IMR-90 (cell line): ENCODE data around the gene TRIM38. TPM values are rescaled to one million over a fixed set of nuclear protein-coding genes. Genes with fewer than 3 reads are reported as not detected.

ENCODE experiments used
- ATAC-seq: fragments of 200-7000 bp; cut with Tn5 transposase; 2 replicates; pipeline ENCODE4 v1.9.1; 2020; ENCODE audit warnings: low read depth, mild to moderate bottlenecking, moderate library complexity
- BruUV-seq: library from RNA; stranded (reverse); fragments of 400-500 nt; replicated peaks from 2 replicates; lab custom pipeline; 2021; lab: Mats Ljungman, UMichigan
- CTCF ChIA-PET: fragments of 300-600 bp; formaldehyde crosslinking; extraction: SDS; loops from one replicate; lab custom pipeline; 2021; ENCODE audit warnings: antibody characterized with exemption; lab: Yijun Ruan, JAX
- POLR2A ChIA-PET: fragments of 300-600 bp; sonication (Branson Sonifier 250); formaldehyde crosslinking; loops from one replicate; lab custom pipeline; 2022; ENCODE audit warnings: antibody characterized with exemption; ENCODE audit not compliant: unreplicated experiment; lab: Charles Lee
- DNase-seq: peaks from one replicate; pipeline ENCODE4 v3.0.0; 2013
- H2AFZ ChIP-seq: replicated peaks from 2 replicates; pipeline ENCODE3; 2013; ENCODE audit warnings: low read length, mild to moderate bottlenecking; ENCODE audit not compliant: poor library complexity
- H2AK5ac ChIP-seq: 2 replicates; pipeline ENCODE4 v1.6.1; 2013; ENCODE audit warnings: low read depth, low read length, inconsistent platforms
- H2AK9ac ChIP-seq: replicated peaks from 2 replicates; pipeline ENCODE3; 2013; ENCODE audit warnings: mild to moderate bottlenecking, low read depth, low read length, moderate library complexity; ENCODE audit not compliant: poor library complexity
- H2BK120ac ChIP-seq: 2 replicates; pipeline ENCODE4 v1.6.1; 2013; ENCODE audit warnings: low read depth, low read length, inconsistent platforms
- H2BK15ac ChIP-seq: 3 replicates; pipeline ENCODE4 v1.6.1; 2013; ENCODE audit warnings: low read depth, low read length, inconsistent platforms
- H2BK20ac ChIP-seq: 2 replicates; pipeline ENCODE4 v1.6.1; 2013; ENCODE audit warnings: low read depth, mild to moderate bottlenecking, inconsistent platforms, low read length, moderate library complexity
- H2BK5ac ChIP-seq: 2 replicates; pipeline ENCODE4 v1.6.1; 2013; ENCODE audit warnings: mild to moderate bottlenecking, low read depth, low read length, inconsistent platforms; ENCODE audit not compliant: poor library complexity, severe bottlenecking
- H3K14ac ChIP-seq: replicated peaks from 2 replicates; pipeline ENCODE4 v1.6.1; 2013; ENCODE audit warnings: low read depth, low read length, inconsistent platforms
- H3K18ac ChIP-seq: 2 replicates; pipeline ENCODE4 v1.6.1; 2013; ENCODE audit warnings: low read depth, low read length, control low read depth
- H3K23ac ChIP-seq: 2 replicates; pipeline ENCODE4 v1.6.1; 2013; ENCODE audit warnings: low read depth, low read length, inconsistent platforms
- H3K27ac ChIP-seq: 2 replicates; pipeline ENCODE4 v1.5.1; 2013; ENCODE audit warnings: mild to moderate bottlenecking, control low read depth, low read length; ENCODE audit not compliant: insufficient read depth
- H3K27me3 ChIP-seq: 2 replicates; pipeline ENCODE4 v1.6.1; 2013; ENCODE audit warnings: low read length; ENCODE audit not compliant: control insufficient read depth, insufficient read depth
- H3K36me3 ChIP-seq: 2 replicates; pipeline ENCODE4 v1.6.1; 2013; ENCODE audit warnings: low read length, mixed read lengths; ENCODE audit not compliant: control insufficient read depth, insufficient read depth
- H3K4ac ChIP-seq: 2 replicates; pipeline ENCODE4 v1.6.1; 2013; ENCODE audit warnings: low read depth, low read length, inconsistent platforms
- H3K4me1 ChIP-seq: 2 replicates; pipeline ENCODE4 v1.6.1; 2013; ENCODE audit warnings: low read length, mixed read lengths; ENCODE audit not compliant: control insufficient read depth, insufficient read depth
- H3K4me2 ChIP-seq: 2 replicates; pipeline ENCODE4 v1.6.1; 2013; ENCODE audit warnings: low read depth, mild to moderate bottlenecking, control low read depth, low read length, moderate library complexity
- H3K4me3 ChIP-seq: 2 replicates; pipeline ENCODE4 v1.5.1; 2013; ENCODE audit warnings: low read depth, mild to moderate bottlenecking, control low read depth, low read length, moderate library complexity; ENCODE audit not compliant: insufficient read depth
- H3K56ac ChIP-seq: 2 replicates; pipeline ENCODE4 v1.6.1; 2013; ENCODE audit warnings: low read length, inconsistent platforms; ENCODE audit not compliant: insufficient read depth; ENCODE audit errors: extremely low read depth
- H3K79me1 ChIP-seq, 2 experiments: 2 replicates each; pipeline ENCODE4 v1.6.1; 2013; ENCODE audit warnings: low read length in 2 of 2, inconsistent platforms in 1 of 2, low read depth in 1 of 2
- H3K9ac ChIP-seq: 2 replicates; pipeline ENCODE4 v1.6.1; 2013; ENCODE audit warnings: low read depth, low read length, control low read depth
- H3K9me1 ChIP-seq: 2 replicates; pipeline ENCODE4 v1.6.1; 2013; ENCODE audit warnings: low read length, inconsistent platforms; ENCODE audit not compliant: insufficient read depth
- H3K9me3 ChIP-seq: 2 replicates; pipeline ENCODE4 v1.6.1; 2013; ENCODE audit warnings: low read length; ENCODE audit not compliant: control insufficient read depth, insufficient read depth
- H4K20me1 ChIP-seq: 2 replicates; pipeline ENCODE4 v1.6.1; 2013; ENCODE audit warnings: low read length, inconsistent platforms; ENCODE audit not compliant: insufficient read depth
- H4K5ac ChIP-seq: 2 replicates; pipeline ENCODE4 v1.6.1; 2013; ENCODE audit warnings: mild to moderate bottlenecking, low read depth, low read length, control low read depth
- H4K8ac ChIP-seq, 2 experiments: 2 replicates each; pipeline ENCODE4 v1.6.1; 2013; ENCODE audit warnings: low read depth in 2 of 2, low read length in 2 of 2, control low read depth in 1 of 2, inconsistent platforms in 1 of 2
- H4K91ac ChIP-seq: 2 replicates; pipeline ENCODE4 v1.6.1; 2013; ENCODE audit warnings: low read depth, low read length, inconsistent platforms; ENCODE audit not compliant: insufficient read depth
- NFE2L2 ChIP-seq: fragments of 150-350 bp; IDR thresholded peaks from 2 replicates; pipeline ENCODE4 v1.6.1; 2016; ENCODE audit warnings: low read depth, mild to moderate bottlenecking, low read length
- POLR2A ChIP-seq: IDR thresholded peaks from 2 replicates; pipeline ENCODE4 v1.6.1; 2012; ENCODE audit warnings: mild to moderate bottlenecking, low read depth, low read length
- WGBS, 2 experiments: methylation state at CpG; one replicate each; pipeline versions ENCODE4 v1.1.5 to v1.1.7; 2013; ENCODE audit warnings: missing lambda C conversion rate in 2 of 2; ENCODE audit not compliant: insufficient read length in 1 of 2; ENCODE audit errors: extremely low coverage in 2 of 2; 5-methylcytosine and 5-hydroxymethylcytosine counted together
- dilution Hi-C: fragments of 300-500 bp; cut with HindIII; formaldehyde crosslinking; loops from one replicate; pipeline ENCODE4 v1.14.3; 2018; ENCODE audit warnings: low sequenced_read_pairs; ENCODE audit not compliant: unreplicated experiment
- in situ Hi-C: fragments of 300-500 bp; cut with MboI; formaldehyde crosslinking; loops from 3 replicates; pipeline ENCODE4 v1.14.3; 2019; ENCODE audit warnings: low sequenced_read_pairs, inconsistent platforms, mixed read lengths
- intact Hi-C: fragments of 100-400 bp; cut with micrococcal nuclease; formaldehyde crosslinking; loops from 2 replicates; pipeline ENCODE4 v1.10.0; 2022
- polyA plus RNA-seq, 3 experiments: library from polyadenylated mRNA; depleted of rRNA; stranded (reverse); fragments of >200 nt; gene quantifications; 2 replicates each; pipeline ENCODE4 v1.2.3, GENCODE V29; 2012; ENCODE audit warnings: low replicate concordance in 1 of 3
- total RNA-seq: library from RNA; depleted of rRNA; stranded (reverse); fragments of >200 nt; gene quantifications from 2 replicates; pipeline ENCODE4 v1.2.3, GENCODE V29; 2012

TRIM38 gene
- total and polyA plus RNA-seq, 2 of the 4 experiments (the other 2 are of a cell fraction): 4.1 to 6.3 TPM

GRCh38 chr6:25927178-25927577 is 35.4 kb upstream of the TRIM38 start:
- no peaks in the 10 kb centered on the region for H3K9me1 ChIP-seq
- H3K79me1 ChIP-seq: no peaks in the 10 kb centered on the region
- CTCF ChIA-PET: interaction anchor here (1.1 kb wide), 1 partner anchor 65 kb away, joined by 3 read pairs; no protein-coding TSS in a partner anchor
- no peak overlapping the region for H2BK20ac ChIP-seq
- no peaks in the 10 kb centered on the region for H3K36me3 ChIP-seq
- H2AFZ ChIP-seq: no peak overlapping the region
- no peak for DNase-seq
- no peak overlapping the region for H3K14ac ChIP-seq
- H3K4me1 ChIP-seq: no peaks in the 10 kb centered on the region
- in situ Hi-C loops: no loop called here
- POLR2A ChIA-PET: no interaction called here
- H3K27me3 ChIP-seq: no peaks in the 10 kb centered on the region; the same call in 1 of the 2 replicates
- H2AK5ac ChIP-seq: no peak overlapping the region
- no peak overlapping the region for H3K23ac ChIP-seq
- BruUV-seq: no TSS peak
- no peaks in the 10 kb centered on the region for H3K9me3 ChIP-seq
- no peak overlapping the region for H3K4me3 ChIP-seq
- no peak overlapping the region for H4K8ac ChIP-seq
- no peak overlapping the region for H2BK120ac ChIP-seq
- H3K56ac ChIP-seq: no peak overlapping the region
- H3K4me2 ChIP-seq: no peak overlapping the region
- TF ChIP-seq POLR2A: no peak
- TF ChIP-seq NFE2L2: no peak
- no peak overlapping the region for H3K9ac ChIP-seq
- no peak overlapping the region for H3K18ac ChIP-seq
- intact Hi-C loops: no loop called here
- H4K5ac ChIP-seq: no peak overlapping the region
- no peak overlapping the region for H3K27ac ChIP-seq
- no CpG with 5 or more reads among the region's 2 CpGs for WGBS, 2 experiments
- no peak for ATAC-seq
- H4K91ac ChIP-seq: no peak overlapping the region
- H2AK9ac ChIP-seq: no peak overlapping the region
- H2BK5ac ChIP-seq: no peak overlapping the region
- H4K20me1 ChIP-seq: no peaks in the 10 kb centered on the region
- no peak overlapping the region for H3K4ac ChIP-seq
- dilution Hi-C loops: no loop called here
- H2BK15ac ChIP-seq: no peak overlapping the region
